K562 (cell line): ENCODE data around the gene DENND1A.

Experiments
- CBX2 ChIP-seq: fragments of 200-600 bp; sonication (generic); IDR thresholded peaks from one replicate; pipeline ENCODE4 v1.6.1; 2012; ENCODE audit warnings: mild to moderate bottlenecking, low read length, inconsistent platforms; ENCODE audit not compliant: insufficient read depth, poor library complexity, severe bottlenecking
- EZH2 ChIP-seq: IDR thresholded peaks from 2 replicates; pipeline ENCODE4 v1.6.1; 2012; ENCODE audit warnings: low read depth, mild to moderate bottlenecking, inconsistent platforms, low read length, borderline replicate concordance
- FOXK1 ChIP-seq: sonication (generic); formaldehyde crosslinking; IDR thresholded peaks from 2 replicates; pipeline ENCODE4 v1.8.0; 2022; ENCODE audit warnings: missing genetic modification reagents, mild to moderate bottlenecking, borderline replicate concordance
- KLF1 ChIP-seq: fragments of 450-650 bp; IDR thresholded peaks from 2 replicates; pipeline ENCODE4 v1.6.1; 2016; ENCODE audit warnings: missing genetic modification characterization, missing compliant biosample characterization
- RB1 ChIP-seq: fragments of 450-650 bp; IDR thresholded peaks from 2 replicates; pipeline ENCODE4 v1.6.1; 2017; ENCODE audit warnings: low read depth, mild to moderate bottlenecking
- TF ChIP-seq, protein P1 (sequence below): IDR thresholded peaks from 3 replicates; pipeline ENCODE4 v1.6.1; 2011; ENCODE audit warnings: borderline replicate concordance, mild to moderate bottlenecking, moderate library complexity; ENCODE audit not compliant: insufficient read length; ENCODE audit errors: extremely low read depth

DNA sequence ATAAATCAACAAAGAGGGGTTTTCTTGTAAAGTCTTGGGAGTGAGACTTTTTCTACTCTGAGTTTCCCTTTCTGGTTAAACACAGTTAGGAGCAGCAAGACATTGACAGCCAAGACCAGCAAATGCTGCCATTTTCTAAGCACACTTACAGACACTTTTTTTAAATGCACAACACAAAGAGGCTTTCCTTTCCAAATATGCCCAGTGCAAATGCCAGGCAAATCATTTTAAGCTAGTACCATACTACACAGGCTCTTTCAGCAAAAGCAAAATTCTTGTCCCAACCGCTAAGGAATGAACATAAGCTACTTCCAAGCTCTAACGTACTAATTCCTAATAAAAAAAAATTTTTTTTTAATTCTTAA is 68.2 kb downstream of the DENND1A start:
- no peak for TF ChIP-seq CBX2
- TF ChIP-seq, protein P1, sequence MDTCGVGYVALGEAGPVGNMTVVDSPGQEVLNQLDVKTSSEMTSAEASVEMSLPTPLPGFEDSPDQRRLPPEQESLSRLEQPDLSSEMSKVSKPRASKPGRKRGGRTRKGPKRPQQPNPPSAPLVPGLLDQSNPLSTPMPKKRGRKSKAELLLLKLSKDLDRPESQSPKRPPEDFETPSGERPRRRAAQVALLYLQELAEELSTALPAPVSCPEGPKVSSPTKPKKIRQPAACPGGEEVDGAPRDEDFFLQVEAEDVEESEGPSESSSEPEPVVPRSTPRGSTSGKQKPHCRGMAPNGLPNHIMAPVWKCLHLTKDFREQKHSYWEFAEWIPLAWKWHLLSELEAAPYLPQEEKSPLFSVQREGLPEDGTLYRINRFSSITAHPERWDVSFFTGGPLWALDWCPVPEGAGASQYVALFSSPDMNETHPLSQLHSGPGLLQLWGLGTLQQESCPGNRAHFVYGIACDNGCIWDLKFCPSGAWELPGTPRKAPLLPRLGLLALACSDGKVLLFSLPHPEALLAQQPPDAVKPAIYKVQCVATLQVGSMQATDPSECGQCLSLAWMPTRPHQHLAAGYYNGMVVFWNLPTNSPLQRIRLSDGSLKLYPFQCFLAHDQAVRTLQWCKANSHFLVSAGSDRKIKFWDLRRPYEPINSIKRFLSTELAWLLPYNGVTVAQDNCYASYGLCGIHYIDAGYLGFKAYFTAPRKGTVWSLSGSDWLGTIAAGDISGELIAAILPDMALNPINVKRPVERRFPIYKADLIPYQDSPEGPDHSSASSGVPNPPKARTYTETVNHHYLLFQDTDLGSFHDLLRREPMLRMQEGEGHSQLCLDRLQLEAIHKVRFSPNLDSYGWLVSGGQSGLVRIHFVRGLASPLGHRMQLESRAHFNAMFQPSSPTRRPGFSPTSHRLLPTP: no peak
- TF ChIP-seq RB1: no peak
- no peak for TF ChIP-seq EZH2
- no peak for TF ChIP-seq FOXK1
- TF ChIP-seq KLF1 (tag): no peak
